ENCODE measurements around the gene KISS1R. TPM values are rescaled to one million over a fixed set of nuclear protein-coding genes. Genes with fewer than 3 reads are reported as not detected.

The KISS1R gene
- polyA plus RNA-seq, 2 of the 4 experiments (the other 2 are of a cell fraction), result 0.14 to 0.79 TPM

DNA sequence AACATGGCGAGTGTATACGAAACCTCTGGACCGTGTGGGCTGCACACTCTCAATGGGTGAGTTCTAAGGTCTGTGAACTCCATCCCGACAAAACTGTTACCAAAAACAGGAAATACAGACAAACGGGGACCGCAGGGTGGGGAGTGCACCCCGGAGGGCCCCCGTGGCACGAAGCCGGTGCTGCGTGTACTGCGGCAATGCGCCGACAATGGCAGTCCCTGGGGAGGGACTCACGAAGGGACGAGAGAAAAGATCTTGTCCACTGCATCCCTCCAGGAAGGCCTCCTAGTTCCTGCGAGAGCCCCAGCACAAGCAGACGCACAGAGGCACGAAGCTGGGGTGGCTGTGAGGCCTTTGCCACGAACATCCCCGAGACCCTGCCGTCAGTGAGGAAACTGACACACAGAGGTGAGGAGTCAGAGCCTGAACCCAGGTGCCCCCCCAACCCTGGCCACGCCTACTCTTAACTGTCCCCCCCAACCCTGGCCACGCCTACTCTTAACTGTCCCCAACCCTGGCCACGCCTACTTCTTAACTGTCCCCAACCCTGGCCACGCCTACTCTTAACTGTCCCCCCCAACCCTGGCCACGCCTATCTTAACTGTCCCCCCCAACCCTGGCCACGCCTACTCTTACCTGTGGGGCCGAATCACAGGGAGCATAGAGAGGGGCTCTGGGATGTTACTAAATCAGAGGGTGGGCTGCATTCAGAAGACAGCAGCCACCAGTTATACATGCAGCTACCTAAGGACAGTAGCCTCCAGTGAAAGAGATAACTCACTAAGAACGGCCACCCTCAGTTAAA lies 28.4 kb upstream of the KISS1R start:
- Histone ChIP-seq H3K27ac (no peak overlapping the region), H3K4me1 (no peaks in the 10 kb centered on the region), H3K4me3 (no peak overlapping the region), H3K9me3 (no peaks in the 10 kb centered on the region), H3K4me2 (no peak overlapping the region)
- CTCF ChIA-PET, result interaction anchor here (1.0 kb wide), 1 partner anchor 15 kb away, joined by 3 read pairs; no protein-coding TSS in a partner anchor
- FAIRE-seq, result no peak
- TF ChIP-seq JUN (IDR thresholded peaks at IDR 0.05) (no peak), MAZ (IDR thresholded peaks at IDR 0.05; ENCODE audit: borderline replicate concordance, low read depth, low read length) (no peak), FOSB (CRISPR knock-in tag; IDR thresholded peaks at IDR 0.05) (no peak), EHF (CRISPR knock-in tag; IDR thresholded peaks at IDR 0.05) (no peak), HEYL (CRISPR knock-in tag; IDR thresholded peaks at IDR 0.05) (no peak), ESRRA (IDR thresholded peaks at IDR 0.05; ENCODE audit: borderline replicate concordance, low read length) (no peak)
- TF ChIP-seq, protein P1, sequence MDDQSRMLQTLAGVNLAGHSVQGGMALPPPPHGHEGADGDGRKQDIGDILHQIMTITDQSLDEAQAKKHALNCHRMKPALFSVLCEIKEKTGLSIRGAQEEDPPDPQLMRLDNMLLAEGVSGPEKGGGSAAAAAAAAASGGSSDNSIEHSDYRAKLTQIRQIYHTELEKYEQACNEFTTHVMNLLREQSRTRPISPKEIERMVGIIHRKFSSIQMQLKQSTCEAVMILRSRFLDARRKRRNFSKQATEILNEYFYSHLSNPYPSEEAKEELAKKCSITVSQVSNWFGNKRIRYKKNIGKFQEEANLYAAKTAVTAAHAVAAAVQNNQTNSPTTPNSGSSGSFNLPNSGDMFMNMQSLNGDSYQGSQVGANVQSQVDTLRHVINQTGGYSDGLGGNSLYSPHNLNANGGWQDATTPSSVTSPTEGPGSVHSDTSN (IDR thresholded peaks at IDR 0.05), result no peak
- TF ChIP-seq, protein P2, sequence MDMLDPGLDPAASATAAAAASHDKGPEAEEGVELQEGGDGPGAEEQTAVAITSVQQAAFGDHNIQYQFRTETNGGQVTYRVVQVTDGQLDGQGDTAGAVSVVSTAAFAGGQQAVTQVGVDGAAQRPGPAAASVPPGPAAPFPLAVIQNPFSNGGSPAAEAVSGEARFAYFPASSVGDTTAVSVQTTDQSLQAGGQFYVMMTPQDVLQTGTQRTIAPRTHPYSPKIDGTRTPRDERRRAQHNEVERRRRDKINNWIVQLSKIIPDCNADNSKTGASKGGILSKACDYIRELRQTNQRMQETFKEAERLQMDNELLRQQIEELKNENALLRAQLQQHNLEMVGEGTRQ (IDR thresholded peaks at IDR 0.05), result no peak
- TF ChIP-seq, protein P3, sequence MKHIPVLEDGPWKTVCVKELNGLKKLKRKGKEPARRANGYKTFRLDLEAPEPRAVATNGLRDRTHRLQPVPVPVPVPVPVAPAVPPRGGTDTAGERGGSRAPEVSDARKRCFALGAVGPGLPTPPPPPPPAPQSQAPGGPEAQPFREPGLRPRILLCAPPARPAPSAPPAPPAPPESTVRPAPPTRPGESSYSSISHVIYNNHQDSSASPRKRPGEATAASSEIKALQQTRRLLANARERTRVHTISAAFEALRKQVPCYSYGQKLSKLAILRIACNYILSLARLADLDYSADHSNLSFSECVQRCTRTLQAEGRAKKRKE (CRISPR knock-in tag; IDR thresholded peaks at IDR 0.05; ENCODE audit: low read depth), result no peak
- DNase-seq (ENCODE audit: low read depth in 1 of 2, low spot score in 1 of 2), result no peak
- POLR2A ChIA-PET, result interaction anchor here (0.6 kb wide), 1 partner anchor 9 kb away, joined by 3 read pairs; no protein-coding TSS in a partner anchor
- no peak for ATAC-seq
- 87% methylated on average over 24 of the region's 30 CpGs for WGBS (ENCODE audit: missing lambda C conversion rate)

DNA sequence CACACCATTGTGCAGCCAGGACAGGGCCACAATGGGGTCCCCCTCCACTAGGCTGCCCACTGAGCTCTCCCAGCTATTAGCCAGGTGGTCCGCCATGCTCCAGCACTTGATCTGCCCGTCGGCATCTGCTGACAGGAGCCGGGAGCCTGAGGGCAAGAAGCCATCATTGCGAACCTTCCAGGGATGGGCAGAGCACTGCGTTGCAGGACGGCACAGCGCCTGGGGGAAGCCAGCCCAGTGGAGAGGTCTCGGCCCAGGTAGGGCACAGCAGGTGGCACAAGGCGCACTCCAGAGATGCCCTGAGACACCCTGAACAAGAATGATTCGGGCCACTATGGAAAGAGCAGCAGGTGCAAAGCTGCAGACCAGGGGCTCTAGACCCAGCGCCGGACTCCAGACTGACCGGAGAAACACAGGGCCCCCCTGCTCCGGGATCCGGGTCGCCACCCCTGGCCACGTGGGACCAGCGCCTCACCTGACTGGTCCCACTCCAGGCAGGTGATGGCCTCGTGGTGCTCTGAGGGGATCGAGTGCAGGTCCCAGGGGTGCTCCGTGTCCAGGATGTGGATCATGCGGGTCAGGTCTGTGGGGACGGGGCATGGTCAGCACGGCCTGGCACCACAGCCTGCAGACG lies 27.4 kb upstream of the KISS1R start:
- ChIA-PET CTCF (interaction anchor here (1.0 kb wide), 1 partner anchor 14 kb away, joined by 3 read pairs; no protein-coding TSS in a partner anchor), POLR2A (no interaction called here)
- Histone ChIP-seq H3K27ac (no peak overlapping the region), H3K4me2 (no peak overlapping the region), H3K4me3 (no peak overlapping the region), H3K9me3 (no peaks in the 10 kb centered on the region), H3K4me1 (no peaks in the 10 kb centered on the region)
- FAIRE-seq (no peak), DNase-seq (ENCODE audit: low read depth in 1 of 2, low spot score in 1 of 2) (no peak), ATAC-seq (no peak)
- TF ChIP-seq, protein P3 (CRISPR knock-in tag; IDR thresholded peaks at IDR 0.05; ENCODE audit: low read depth), result no peak
- TF ChIP-seq KDM1A (IDR thresholded peaks at IDR 0.05; ENCODE audit: low read depth), result no peak
- TF ChIP-seq, protein P4, sequence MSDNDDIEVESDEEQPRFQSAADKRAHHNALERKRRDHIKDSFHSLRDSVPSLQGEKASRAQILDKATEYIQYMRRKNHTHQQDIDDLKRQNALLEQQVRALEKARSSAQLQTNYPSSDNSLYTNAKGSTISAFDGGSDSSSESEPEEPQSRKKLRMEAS (IDR thresholded peaks at IDR 0.05), result no peak
- TF ChIP-seq GATA3 (IDR thresholded peaks at IDR 0.05; ENCODE audit: borderline replicate concordance), result no peak
- no peak for TF ChIP-seq FOXS1 (CRISPR knock-in tag; IDR thresholded peaks at IDR 0.05)
- no peak for TF ChIP-seq RARB (CRISPR knock-in tag; IDR thresholded peaks at IDR 0.05)
- TF ChIP-seq HOXB13 (CRISPR knock-in tag; IDR thresholded peaks at IDR 0.05; ENCODE audit: low read depth), result no peak
- TF ChIP-seq SREBF2 (IDR thresholded peaks at IDR 0.05), result no peak
- no peak for TF ChIP-seq JUNB (IDR thresholded peaks at IDR 0.05)
- TF ChIP-seq, protein P5, sequence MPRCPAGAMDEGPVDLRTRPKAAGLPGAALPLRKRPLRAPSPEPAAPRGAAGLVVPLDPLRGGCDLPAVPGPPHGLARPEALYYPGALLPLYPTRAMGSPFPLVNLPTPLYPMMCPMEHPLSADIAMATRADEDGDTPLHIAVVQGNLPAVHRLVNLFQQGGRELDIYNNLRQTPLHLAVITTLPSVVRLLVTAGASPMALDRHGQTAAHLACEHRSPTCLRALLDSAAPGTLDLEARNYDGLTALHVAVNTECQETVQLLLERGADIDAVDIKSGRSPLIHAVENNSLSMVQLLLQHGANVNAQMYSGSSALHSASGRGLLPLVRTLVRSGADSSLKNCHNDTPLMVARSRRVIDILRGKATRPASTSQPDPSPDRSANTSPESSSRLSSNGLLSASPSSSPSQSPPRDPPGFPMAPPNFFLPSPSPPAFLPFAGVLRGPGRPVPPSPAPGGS (IDR thresholded peaks at IDR 0.05), result no peak
- TF ChIP-seq, protein P6, sequence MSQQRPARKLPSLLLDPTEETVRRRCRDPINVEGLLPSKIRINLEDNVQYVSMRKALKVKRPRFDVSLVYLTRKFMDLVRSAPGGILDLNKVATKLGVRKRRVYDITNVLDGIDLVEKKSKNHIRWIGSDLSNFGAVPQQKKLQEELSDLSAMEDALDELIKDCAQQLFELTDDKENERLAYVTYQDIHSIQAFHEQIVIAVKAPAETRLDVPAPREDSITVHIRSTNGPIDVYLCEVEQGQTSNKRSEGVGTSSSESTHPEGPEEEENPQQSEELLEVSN (IDR thresholded peaks at IDR 0.05; ENCODE audit: borderline replicate concordance, low read depth), result no peak
- TF ChIP-seq ZFP36 (IDR thresholded peaks at IDR 0.05; ENCODE audit: borderline replicate concordance, partially characterized antibody), result no peak
- TF ChIP-seq RAD21 (conservative IDR thresholded peaks at IDR 0.05 in 1 of 2, IDR thresholded peaks at IDR 0.05 in 1 of 2), result no peak
- no peak for TF ChIP-seq TFCP2L1 (CRISPR knock-in tag; IDR thresholded peaks at IDR 0.05)
- TF ChIP-seq CBX8 (IDR thresholded peaks at IDR 0.05), result no peak
- TF ChIP-seq ZSCAN20 (CRISPR knock-in tag; IDR thresholded peaks at IDR 0.05), result no peak
- 95% methylated on average over 17 of the region's 26 CpGs for WGBS (ENCODE audit: missing lambda C conversion rate)
